HL-60 (cell line): ENCODE results near the gene ADCY1.

Experiments used
- DNase-seq, 2 experiments: peaks; one replicate each; pipeline ENCODE4 v3.0.0-alpha.2; 2010 to 2020; ENCODE audit warnings: low read depth in 1 of 2, low spot score in 1 of 2
- H3K27ac ChIP-seq: fragments of 250-450 bp; sonication (Bioruptor Pico); replicated peaks from 2 replicates; pipeline ENCODE4 v1.5.1; 2020; ENCODE audit warnings: mild to moderate bottlenecking, moderate library complexity
- H3K27me3 ChIP-seq: fragments of 250-450 bp; sonication (Bioruptor Pico); 2 replicates; pipeline ENCODE4 v1.5.1; 2021; ENCODE audit warnings: mild to moderate bottlenecking, moderate library complexity; ENCODE audit not compliant: insufficient read depth, poor library complexity, severe bottlenecking
- H3K4me3 ChIP-seq: replicated peaks from 2 replicates; pipeline ENCODE4 v1.5.1; 2011; ENCODE audit warnings: mild to moderate bottlenecking, control low read depth, low read length; ENCODE audit not compliant: insufficient read depth
- CTCF ChIP-seq: IDR thresholded peaks from one replicate; pipeline ENCODE4 v1.5.1; 2011; ENCODE audit warnings: low read length, control low read depth, inconsistent platforms; ENCODE audit not compliant: insufficient read depth
- GABPA ChIP-seq: IDR thresholded peaks from 2 replicates; pipeline ENCODE4 v1.6.1; 2012; ENCODE audit warnings: low read depth
- POLR2AphosphoS5 ChIP-seq: IDR thresholded peaks from 2 replicates; pipeline ENCODE4 v1.6.1; 2012; ENCODE audit warnings: low read depth
- REST ChIP-seq: IDR thresholded peaks from 2 replicates; pipeline ENCODE4 v1.6.1; 2012; ENCODE audit warnings: low read depth; ENCODE audit not compliant: insufficient replicate concordance
- SPI1 ChIP-seq: IDR thresholded peaks from 2 replicates; pipeline ENCODE4 v1.6.1; 2012; ENCODE audit warnings: low read depth, mild to moderate bottlenecking, borderline replicate concordance

ADCY1 gene

GRCh38 chr7:45661302-45661995 is 87.3 kb downstream of the ADCY1 start:
- H3K4me3 ChIP-seq, result no peak overlapping the region
- no peak for DNase-seq
- no peak for TF ChIP-seq SPI1
- TF ChIP-seq CTCF, result no peak
- no peak for TF ChIP-seq GABPA
- no peak for TF ChIP-seq REST
- no peak for TF ChIP-seq POLR2AphosphoS5
- H3K27ac ChIP-seq, result no peak overlapping the region
- H3K27me3 ChIP-seq, result no peaks in the 10 kb centered on the region

- Histone ChIP-seq H3K27ac (no peak overlapping the region), H3K4me3 (no peak overlapping the region), H3K27me3 (no peaks in the 10 kb centered on the region)
- no peak for TF ChIP-seq CTCF
- TF ChIP-seq SPI1, result no peak
- DNase-seq, result no peak
These were observed 87.8 kb downstream of the ADCY1 start for GRCh38 chr7:45662018-45662417.

- no peaks in the 10 kb centered on the region for H3K27me3 ChIP-seq
- DNase-seq, result no peak
- H3K27ac ChIP-seq, result no peak overlapping the region
- H3K4me3 ChIP-seq, result no peak overlapping the region
- TF ChIP-seq SPI1 (no peak), GABPA (no peak), POLR2AphosphoS5 (no peak), REST (no peak), CTCF (no peak)
These were observed 88.5 kb downstream of the ADCY1 start for GRCh38 chr7:45662540-45663166.
